ENCODE data around the gene DVL2. TPM values are rescaled to one million over a fixed set of nuclear protein-coding genes. Genes with fewer than 3 reads are reported as not detected.

The DVL2 gene
- polyA plus RNA-seq, 6 donors from 2014 or later = 23.4 to 33.1 (median 25.5) TPM

DNA sequence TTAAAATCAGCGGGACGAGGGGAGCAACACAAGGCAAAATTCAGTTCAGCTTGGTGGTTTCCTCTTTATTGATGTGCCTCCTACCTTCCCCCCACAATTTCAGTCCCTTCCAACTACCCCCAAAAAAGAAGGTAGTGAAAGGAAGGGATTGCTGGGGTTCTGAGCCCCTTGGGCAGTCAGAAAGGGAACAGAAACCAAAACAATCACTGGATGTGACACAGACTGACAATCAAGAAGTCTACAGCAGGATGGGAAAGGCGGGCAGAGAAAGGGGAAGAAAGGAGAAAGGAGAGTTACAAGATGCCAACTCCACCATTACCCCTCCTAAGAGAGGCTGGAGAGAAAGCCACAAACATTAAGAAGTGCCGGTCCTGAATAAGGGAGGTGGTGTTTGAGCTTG is 6.1 kb upstream of the DVL2 start:
- Mint-ChIP-seq H3K9me3 (peaks cover 0 to 4% (median 0%) of the 10 kb centered on the region in 7 donors), H3K36me3 (peaks cover 4 to 32% of the 10 kb centered on the region in 2 donors), H3K27ac (peak overlapping the region; percentile 80 to 100 (median 98)), H3K4me3 (peak overlapping the region; percentile 87 to 100 (median 98)), H3K27me3 (no peaks in the 10 kb centered on the region), H3K4me1 (peaks cover 51 to 62% (median 57%) of the 10 kb centered on the region in 3 donors)
- DNase-seq (peak; percentile 62), ATAC-seq (ENCODE audit: low read depth in 2 of 2) (peak; percentile 7 to 9)

DNA sequence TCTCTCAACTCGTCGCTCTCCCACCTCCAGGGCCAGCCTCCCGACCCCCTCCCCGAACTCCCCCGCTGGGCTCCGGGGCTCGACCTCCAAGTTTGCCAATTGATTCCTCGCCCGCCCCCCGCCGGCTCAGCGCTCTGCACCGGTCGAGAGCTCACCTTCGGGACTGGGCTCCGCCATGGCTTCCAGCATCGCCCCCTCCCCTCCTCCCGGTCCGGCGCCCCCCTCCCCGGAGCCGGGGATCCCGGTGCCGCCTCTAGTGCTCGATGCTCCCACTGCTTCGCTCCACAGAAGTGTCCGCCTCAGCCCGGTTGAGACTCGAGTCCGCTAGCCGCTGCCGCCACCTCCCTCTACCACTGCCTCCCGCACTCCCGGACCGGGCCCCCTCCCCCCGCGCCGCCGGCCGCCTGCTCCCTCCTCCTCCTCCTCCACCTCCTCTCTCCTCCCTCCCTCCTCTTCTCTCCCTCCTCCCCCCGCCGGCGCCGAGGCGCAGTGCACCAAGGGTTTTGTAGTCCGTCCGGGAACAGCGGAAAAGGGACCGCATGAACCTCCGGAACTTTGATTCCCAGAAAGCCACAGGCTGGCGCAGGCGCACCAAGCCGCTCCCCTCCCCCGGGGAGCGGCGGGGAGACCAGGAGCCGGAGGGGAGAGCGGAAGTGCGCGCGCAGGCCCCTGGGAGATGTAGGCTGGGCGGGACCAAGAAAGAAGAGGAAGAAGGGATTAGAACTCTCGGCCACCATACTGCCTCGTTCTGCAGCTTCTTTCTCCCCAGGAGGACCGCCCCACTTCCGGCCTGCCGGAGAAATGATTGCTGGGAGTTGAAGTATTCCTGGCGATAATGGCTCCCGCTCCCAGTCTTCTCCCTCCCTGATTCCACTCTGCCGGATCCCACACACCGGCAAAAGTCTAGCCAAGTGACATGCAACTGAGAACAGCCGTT is 5.0 kb upstream of the DVL2 start, which contains the start of gene PHF23:
TSS of gene PHF23 (minus strand) at position 367 of the 937 bp plus-strand sequence. CDS start at position 189, 178 bp downstream.
- Mint-ChIP-seq H3K9me3 (peaks cover 0 to 4% (median 0%) of the 10 kb centered on the region in 7 donors), H3K4me3 (peak within 1 kb of the TSS; percentile 87 to 100 (median 98)), H3K36me3 (peaks cover 4 to 32% of the 10 kb centered on the region in 2 donors), H3K27ac (peak within 1 kb of the TSS; percentile 91 to 100 (median 98)), H3K4me1 (peaks cover 61 to 73% (median 65%) of the 10 kb centered on the region in 3 donors), H3K27me3 (no peaks in the 10 kb centered on the region)
- DNase-seq (peak; percentile 93), ATAC-seq (ENCODE audit: low read depth in 2 of 2) (peak; percentile 59 to 61)

DNA sequence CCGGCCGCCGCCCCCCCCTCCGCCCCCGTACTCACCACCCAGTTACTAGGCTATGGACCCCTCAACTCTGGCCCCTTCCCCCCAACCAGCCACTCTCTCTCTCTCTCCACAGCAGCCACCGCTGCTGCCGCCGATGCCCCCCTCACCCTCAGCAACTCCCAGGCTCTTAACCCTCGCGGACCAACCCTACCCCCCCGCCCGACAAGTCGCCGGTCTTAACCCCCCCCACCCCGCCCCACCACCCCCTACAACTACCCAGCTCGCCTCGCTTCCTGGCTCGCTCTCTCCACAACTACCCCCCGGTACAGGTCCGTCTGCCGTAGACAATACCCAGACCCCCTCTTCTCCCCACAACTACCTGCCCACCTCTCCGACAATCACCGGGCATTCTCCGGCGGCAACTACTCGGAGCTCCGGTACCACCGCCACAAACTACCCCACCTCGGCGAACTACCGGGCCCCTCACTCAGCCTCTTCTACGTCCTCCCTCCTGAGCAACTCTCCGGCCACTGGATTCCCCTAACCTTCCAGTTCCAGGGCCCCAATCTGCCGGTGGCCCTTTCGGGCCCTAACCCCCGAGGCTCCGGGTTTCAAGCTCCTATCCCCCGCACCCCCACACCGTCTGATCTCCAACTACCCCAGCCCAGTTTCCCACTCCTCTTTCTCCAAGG is 4.2 kb upstream of the DVL2 start:
- Mint-ChIP-seq H3K9me3 (peaks cover 0 to 4% (median 0%) of the 10 kb centered on the region in 7 donors), H3K4me1 (peaks cover 66 to 78% (median 70%) of the 10 kb centered on the region in 3 donors), H3K27me3 (no peaks in the 10 kb centered on the region), H3K4me3 (peak overlapping the region; percentile 87 to 100 (median 98)), H3K36me3 (peaks cover 4 to 32% of the 10 kb centered on the region in 2 donors), H3K27ac (peak overlapping the region; percentile 91 to 100 (median 96))
- no peak for ATAC-seq (ENCODE audit: low read depth in 2 of 2)
- no peak for DNase-seq

DNA sequence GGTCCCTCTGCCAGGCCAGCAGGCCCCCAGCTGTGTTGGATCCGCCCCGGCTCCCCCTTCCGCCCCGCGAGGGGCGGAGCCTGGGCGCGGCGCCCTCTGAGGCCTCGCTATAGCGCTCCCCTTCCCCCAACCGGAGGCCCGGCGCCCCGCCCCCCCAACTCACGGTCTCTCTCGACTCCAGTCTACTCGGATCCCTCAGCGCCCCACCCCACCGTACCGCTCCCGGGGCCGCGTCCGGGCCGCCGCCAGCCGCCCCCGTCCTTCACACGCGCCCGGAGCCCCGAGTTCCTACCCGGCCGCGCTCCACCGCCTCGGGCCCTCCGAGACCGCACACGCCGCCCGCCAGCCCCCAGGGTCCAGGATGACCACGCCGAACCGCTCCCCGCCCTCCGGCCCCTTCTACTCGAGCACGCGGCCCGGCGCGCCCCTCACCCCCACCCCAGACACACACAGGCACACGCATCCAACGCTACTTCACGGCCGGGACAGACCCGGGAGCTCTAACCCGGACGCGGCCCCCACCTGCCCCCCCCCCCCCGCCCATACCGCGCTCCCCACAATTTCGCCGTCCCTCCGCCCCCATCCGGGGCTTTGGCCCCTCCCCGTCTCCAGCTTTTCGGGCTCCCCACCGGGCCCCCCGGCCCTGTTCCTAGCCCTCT is 3.6 kb upstream of the DVL2 start:
- H3K36me3 Mint-ChIP-seq = peaks cover 4 to 32% of the 10 kb centered on the region in 2 donors
- peak overlapping the region; percentile 87 to 100 (median 94) for H3K27ac Mint-ChIP-seq
- H3K27me3 Mint-ChIP-seq = no peaks in the 10 kb centered on the region
- ATAC-seq (ENCODE audit: low read depth in 2 of 2) (peak; percentile 27 to 32), DNase-seq (peak; percentile 72)
- H3K9me3 Mint-ChIP-seq = peaks cover 0 to 4% (median 0%) of the 10 kb centered on the region in 7 donors
- peak overlapping the region; percentile 87 to 100 (median 98) for H3K4me3 Mint-ChIP-seq
- peaks cover 68 to 79% (median 71%) of the 10 kb centered on the region in 3 donors for H3K4me1 Mint-ChIP-seq

DNA sequence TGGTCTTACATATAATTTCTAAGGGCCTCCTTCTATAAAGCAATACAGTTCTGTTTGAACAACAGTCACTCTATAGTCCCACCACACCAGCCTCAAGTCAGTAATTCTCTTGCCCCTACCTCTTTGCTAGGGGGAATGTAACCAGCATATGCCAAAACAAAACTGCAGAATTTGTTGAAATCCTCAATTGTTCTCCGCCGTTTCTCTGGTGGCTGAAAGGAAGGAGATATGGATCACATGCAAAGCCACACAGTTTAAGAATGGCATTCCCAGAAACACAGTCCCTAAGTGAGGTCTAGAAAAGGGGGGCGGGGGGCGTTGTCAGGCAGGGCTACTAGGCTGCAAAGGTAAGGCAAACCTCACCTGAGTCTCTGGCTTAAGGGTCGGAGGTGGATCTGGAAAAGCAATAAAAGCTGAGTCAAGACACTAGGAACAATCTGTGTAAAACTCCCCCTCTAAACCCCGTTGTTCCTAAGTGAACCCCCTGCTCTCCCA is 3.0 kb upstream of the DVL2 start:
- no peak for ATAC-seq (ENCODE audit: low read depth in 2 of 2)
- H3K4me1 Mint-ChIP-seq = peaks cover 69 to 78% (median 73%) of the 10 kb centered on the region in 3 donors
- peak overlapping the region; percentile 0 to 100 (median 93) for H3K27ac Mint-ChIP-seq
- no peaks in the 10 kb centered on the region for H3K27me3 Mint-ChIP-seq
- no peaks in the 10 kb centered on the region for H3K9me3 Mint-ChIP-seq
- H3K4me3 Mint-ChIP-seq = peak overlapping the region; percentile 87 to 100 (median 98)
- no peak for DNase-seq
- peaks cover 4 to 30% of the 10 kb centered on the region in 2 donors for H3K36me3 Mint-ChIP-seq

DNA sequence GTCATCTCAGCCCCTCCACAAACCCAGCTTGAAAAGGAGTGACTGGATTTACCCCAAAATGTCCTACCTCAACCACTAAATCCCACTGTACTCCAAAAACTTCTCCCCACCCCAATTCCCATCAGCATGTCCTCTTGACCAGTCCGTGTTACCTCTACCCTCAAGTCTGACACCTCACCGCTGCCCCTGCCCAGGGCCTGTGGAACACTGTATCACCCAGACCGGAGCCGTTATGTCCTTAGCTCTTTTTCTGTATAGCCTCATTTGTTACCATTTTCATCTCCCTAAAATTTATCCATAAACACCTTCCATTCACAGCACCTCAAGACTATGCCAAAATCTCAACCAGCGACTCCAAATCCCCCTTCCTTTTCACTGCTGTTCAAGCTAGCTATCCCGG is 2.5 kb upstream of the DVL2 start:
- Mint-ChIP-seq H3K36me3 (peaks cover under 1 to 25% of the 10 kb centered on the region in 2 donors), H3K27ac (peak overlapping the region in 4 of 6 donors; percentile 0 to 100 (median 95)), H3K4me1 (peaks cover 70 to 79% (median 73%) of the 10 kb centered on the region in 3 donors), H3K9me3 (no peaks in the 10 kb centered on the region), H3K4me3 (peak overlapping the region; percentile 77 to 100 (median 97)), H3K27me3 (no peaks in the 10 kb centered on the region)
- DNase-seq = no peak
- no peak for ATAC-seq (ENCODE audit: low read depth in 2 of 2)

DNA sequence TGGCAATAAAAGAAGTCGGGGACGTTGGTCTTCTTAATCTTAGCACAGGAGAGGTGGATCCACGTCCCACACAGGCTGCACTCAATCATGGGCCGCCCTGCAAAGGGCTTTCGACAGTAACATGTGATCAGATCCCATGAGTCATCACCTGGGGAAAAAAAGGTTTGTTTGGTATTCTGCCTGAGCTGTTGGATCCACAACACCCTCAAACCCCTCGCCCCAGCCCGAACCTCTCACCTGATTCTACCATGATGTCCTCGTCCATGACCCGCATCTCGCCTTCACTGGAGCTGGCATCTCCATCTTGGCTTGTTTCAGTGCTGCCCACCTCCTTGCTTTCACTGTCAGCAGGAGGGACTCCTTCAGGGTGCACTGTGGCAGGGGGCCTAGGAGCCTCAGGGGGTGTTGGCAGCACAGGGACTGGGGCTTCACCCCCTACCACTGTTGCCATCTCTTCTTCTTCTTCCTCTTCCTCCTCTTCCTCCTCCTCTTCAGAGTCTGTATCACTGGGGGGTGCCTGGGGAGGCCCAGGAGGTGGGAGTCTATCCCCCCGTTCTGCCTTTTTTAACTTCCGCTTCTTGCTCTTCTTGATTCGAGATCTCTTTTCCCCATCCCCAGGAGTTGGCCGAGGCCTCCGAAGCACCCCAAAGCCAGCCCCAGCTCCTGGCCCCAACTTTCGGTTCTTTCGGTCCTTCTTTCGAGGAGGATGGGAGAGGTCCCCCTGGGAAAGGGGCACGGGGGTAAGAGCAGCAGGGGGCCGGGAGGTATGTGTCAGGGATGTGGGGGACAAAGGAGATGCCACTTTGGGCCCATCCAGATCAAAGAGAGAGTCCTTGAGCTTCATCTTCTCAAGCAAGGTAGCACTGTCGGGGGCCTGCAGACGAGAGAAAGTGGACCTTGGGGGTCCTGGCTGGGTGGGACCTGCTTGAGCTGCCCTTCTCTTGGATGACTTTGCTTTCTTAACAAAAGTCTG is 1.7 kb upstream of the DVL2 start:
- ATAC-seq (ENCODE audit: low read depth in 2 of 2) = no peak
- no peak for DNase-seq
- H3K36me3 Mint-ChIP-seq = peaks cover 0 to 16% of the 10 kb centered on the region in 2 donors
- H3K4me1 Mint-ChIP-seq = peaks cover 63 to 72% (median 66%) of the 10 kb centered on the region in 3 donors
- peak overlapping the region in 4 of 6 donors; percentile 84 to 100 (median 92) for H3K27ac Mint-ChIP-seq
- H3K9me3 Mint-ChIP-seq = no peaks in the 10 kb centered on the region
- no peaks in the 10 kb centered on the region for H3K27me3 Mint-ChIP-seq
- peak overlapping the region; percentile 30 to 100 (median 96) for H3K4me3 Mint-ChIP-seq

DNA sequence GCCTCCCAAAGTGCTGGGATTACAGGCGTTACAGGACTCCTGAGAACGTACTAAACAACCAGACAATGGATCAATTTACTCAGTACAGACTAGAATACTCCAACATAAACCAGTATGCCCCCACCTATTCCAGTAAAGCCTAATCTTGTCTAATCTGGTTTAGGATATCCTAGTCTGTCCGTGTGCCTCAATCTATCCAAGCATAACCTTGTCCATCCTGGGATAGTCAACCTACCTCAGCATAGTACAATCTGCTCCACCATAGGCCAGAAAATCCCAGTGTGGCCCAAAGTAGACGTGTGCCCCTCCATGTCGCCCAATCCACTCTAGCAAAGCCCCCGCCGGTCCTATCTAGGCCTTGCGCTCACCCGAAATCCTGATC is 625 bp downstream of the DVL2 start:
- DNase-seq (no peak), ATAC-seq (ENCODE audit: low read depth in 2 of 2) (peak in 1 of 2 donors; percentile 2)
- Mint-ChIP-seq H3K4me1 (peaks cover 51 to 56% (median 52%) of the 10 kb centered on the region in 3 donors), H3K4me3 (peak overlapping the region; percentile 84 to 97 (median 92)), H3K27ac (peak overlapping the region in 5 of 6 donors; percentile 81 to 97 (median 92)), H3K27me3 (no peaks in the 10 kb centered on the region), H3K9me3 (no peaks in the 10 kb centered on the region), H3K36me3 (peaks cover 0 to 8% of the 10 kb centered on the region in 2 donors)

DNA sequence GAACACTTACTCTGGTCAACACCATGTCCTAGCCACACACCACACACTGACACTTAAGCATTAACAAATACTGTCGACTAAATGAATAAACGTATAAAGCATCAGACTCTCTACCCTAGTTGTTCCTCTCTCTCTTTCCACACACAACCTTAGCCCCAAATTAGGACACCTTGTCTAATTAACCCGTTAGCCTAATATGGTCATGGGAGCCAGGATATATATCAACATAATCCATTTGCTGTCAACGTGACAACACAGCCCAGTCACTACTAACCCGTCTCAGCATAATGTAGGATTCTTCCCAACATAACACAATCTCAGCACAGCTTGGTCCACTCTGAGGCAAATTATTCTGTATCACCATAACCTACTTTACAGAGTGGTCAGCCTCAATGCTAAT is 2.2 kb downstream of the DVL2 start:
- peak overlapping the region in 3 of 8 donors; percentile 8 to 23 (median 12) for H3K4me3 Mint-ChIP-seq
- no peaks in the 10 kb centered on the region for H3K9me3 Mint-ChIP-seq
- H3K4me1 Mint-ChIP-seq = peaks cover 43 to 53% (median 48%) of the 10 kb centered on the region in 3 donors
- H3K36me3 Mint-ChIP-seq = peaks cover 0 to 14% of the 10 kb centered on the region in 2 donors
- H3K27me3 Mint-ChIP-seq = no peaks in the 10 kb centered on the region
- DNase-seq (no peak), ATAC-seq (ENCODE audit: low read depth in 2 of 2) (no peak)
- H3K27ac Mint-ChIP-seq = peak overlapping the region in 1 of 6 donors; percentile 12

DNA sequence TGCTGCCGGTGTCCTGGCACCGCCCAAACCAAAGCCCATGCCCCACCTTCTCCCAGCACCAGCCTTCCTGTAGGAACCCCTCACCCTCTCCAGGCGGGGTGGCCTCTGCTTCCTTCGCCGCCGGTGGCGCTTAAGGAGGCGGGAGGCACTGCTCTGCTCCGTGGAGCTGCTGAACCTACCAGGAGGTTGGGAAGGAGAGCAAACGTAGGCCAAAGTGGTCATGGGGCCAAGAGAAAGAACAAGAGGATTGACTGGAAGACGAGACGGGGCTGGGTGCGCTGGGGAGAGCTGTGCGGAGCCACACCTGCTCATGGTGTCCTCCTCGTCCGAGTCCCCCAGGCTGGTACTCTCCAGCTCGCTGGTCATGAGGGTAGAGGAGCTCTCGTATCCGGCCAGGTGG is 4.8 kb downstream of the DVL2 start:
- Mint-ChIP-seq H3K4me1 (peaks cover 23 to 26% (median 25%) of the 10 kb centered on the region in 3 donors), H3K27ac (no peak overlapping the region), H3K27me3 (no peaks in the 10 kb centered on the region), H3K9me3 (no peaks in the 10 kb centered on the region), H3K4me3 (no peak overlapping the region), H3K36me3 (peaks cover 0 to 9% of the 10 kb centered on the region in 2 donors)
- DNase-seq (no peak), ATAC-seq (ENCODE audit: low read depth in 2 of 2) (no peak)

DNA sequence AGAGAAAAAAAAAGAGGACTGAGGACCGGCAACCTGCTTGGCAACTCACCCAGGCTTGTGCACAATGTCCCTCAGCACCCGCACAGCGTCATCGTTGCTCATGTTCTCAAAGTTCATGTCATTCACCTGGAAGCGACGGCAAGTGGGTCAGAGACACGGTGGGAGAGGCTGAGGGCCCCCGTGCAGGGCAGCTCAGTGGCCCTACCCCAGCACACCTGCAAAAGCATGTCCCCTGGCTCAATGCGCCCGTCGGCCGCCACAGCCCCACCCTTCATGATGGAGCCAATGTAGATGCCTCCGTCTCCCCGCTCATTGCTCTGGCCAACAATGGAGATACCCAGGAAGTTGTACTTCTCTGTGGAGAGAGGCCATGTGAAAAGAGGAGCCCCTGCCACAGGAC is 5.4 kb downstream of the DVL2 start:
- H3K4me1 Mint-ChIP-seq = peaks cover 21% of the 10 kb centered on the region in 3 donors
- no peak overlapping the region for H3K27ac Mint-ChIP-seq
- ATAC-seq (ENCODE audit: low read depth in 2 of 2) = no peak
- no peak overlapping the region for H3K4me3 Mint-ChIP-seq
- H3K9me3 Mint-ChIP-seq = no peaks in the 10 kb centered on the region
- no peak for DNase-seq
- peaks cover 0 to 9% of the 10 kb centered on the region in 2 donors for H3K36me3 Mint-ChIP-seq
- H3K27me3 Mint-ChIP-seq = no peaks in the 10 kb centered on the region

Measured in naive B cell (primary cell).